ENCODE data around the gene COL25A1.
"Not testable (repeated sequence)": the region's sequence is repeated elsewhere in the genome, so short reads cannot be mapped to it uniquely, and the experiment has no call there.

The COL25A1 gene

GRCh38 chr4:109049926-109050325 lies 252.5 kb downstream of the COL25A1 start:
- DNase-seq (ENCODE audit: low read depth in 3 of 3): no peak

DNA sequence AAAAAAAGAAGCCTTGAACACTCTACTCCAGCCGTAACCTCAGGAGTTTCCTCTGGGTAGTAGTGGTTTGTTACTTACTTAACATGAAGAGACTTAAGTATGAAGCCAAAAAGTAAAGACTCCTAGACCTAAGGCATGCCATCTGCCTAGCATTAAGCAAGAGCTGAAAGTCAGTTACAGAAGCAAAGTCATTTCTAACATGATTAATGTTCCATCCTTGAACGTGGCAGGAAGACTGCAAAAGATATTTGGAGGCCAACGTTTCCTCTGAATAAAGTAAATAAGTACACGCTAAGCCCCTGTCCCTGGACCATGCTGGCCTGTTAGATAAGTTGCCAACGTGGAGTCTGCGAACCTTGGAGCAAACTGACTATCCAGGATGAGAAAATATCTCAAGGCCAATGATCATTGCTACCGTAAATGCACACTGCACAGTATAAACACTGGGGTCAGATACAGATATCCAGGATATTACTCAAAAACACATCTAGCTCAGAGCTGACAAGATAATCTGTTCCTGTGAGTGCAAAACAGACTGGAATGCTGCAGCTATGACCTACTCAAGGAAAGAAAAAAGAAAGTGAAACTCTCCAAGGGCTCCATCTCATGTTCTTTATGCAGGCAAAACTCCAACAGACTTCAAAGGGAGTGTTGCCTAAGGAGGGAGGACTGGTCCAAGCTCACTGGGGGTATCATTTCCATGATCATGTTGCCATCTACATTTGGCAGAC lies 255.8 kb downstream of the COL25A1 start:
- no peak for DNase-seq (ENCODE audit: low read depth in 3 of 3)

GRCh38 chr4:109044431-109044830 lies 258.0 kb downstream of the COL25A1 start:
- no peak for DNase-seq (ENCODE audit: low read depth in 3 of 3)

- no peak for DNase-seq (ENCODE audit: low read depth in 3 of 3)
These were observed 259.2 kb downstream of the COL25A1 start for GRCh38 chr4:109043286-109043685.

- DNase-seq (ENCODE audit: low read depth in 3 of 3): no peak
These were observed 260.7 kb downstream of the COL25A1 start for GRCh38 chr4:109041463-109042360.

GRCh38 chr4:109040441-109040840 lies 262.0 kb downstream of the COL25A1 start:
- DNase-seq (ENCODE audit: low read depth in 3 of 3): no peak

GRCh38 chr4:109037026-109037425 lies 265.4 kb downstream of the COL25A1 start:
- no peak for DNase-seq (ENCODE audit: low read depth in 3 of 3)

DNA sequence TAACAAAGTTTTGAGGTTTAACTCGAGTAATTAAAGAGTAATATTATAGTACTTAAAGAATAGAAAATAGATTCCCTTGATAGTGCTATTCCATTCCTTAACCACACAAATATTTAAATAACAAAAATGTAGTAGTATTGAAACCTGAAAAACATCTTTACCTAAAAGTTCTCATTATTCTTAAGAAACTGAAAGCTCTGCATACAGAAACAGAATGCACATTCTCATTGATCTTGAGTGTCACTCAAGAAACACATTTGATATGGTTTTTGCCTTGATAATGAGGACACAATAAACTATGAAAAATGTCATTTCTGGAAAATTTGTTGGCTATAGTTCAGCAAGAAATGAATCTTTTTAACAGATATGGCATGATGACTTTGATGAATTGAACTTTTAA lies 268.5 kb downstream of the COL25A1 start:
- DNase-seq (ENCODE audit: low read depth in 3 of 3): no peak

DNA sequence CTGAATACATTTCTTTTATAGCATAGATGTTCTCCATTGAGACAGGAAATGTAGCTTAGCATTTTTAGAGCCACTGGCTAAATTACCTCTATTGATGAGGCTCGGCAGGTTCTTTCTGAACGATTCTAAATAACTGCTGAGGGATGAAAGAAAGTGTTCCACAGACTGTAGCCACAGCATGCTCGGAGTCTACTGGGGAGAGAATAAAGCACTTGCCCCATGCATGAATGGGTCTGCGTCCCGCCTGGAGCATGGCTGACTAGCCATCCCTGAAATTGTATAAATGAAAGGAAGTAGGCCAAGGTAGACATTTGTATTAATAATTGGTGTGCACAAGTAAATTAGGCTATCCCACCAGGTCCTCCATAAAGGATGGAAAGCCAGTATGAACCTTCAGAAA lies 269.8 kb downstream of the COL25A1 start:
- DNase-seq (ENCODE audit: low read depth in 3 of 3): no peak

- no peak for DNase-seq (ENCODE audit: low read depth in 3 of 3)
These were observed 272.5 kb downstream of the COL25A1 start for GRCh38 chr4:109029987-109030386.

- no peak for DNase-seq (ENCODE audit: low read depth in 3 of 3)
These were observed 275.4 kb downstream of the COL25A1 start for GRCh38 chr4:109027016-109027500.

DNA sequence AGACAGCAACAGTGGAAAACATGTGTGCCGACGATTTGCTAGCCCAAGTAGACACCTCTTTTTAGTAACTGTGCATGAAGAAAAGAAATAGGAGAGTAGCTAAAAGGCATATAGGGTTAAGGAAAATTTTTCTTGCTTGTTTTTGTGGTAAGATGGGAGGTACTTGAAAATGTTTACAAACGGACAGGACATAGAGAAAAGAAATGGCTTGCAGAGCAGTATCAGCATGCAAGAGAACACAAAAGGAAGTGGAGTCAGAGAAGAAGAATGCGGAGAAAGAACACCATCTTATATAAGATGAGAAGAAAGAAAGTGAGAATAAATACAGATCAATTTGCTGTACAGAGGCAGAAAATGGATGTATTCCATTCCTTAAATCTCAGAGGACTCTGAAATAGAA lies 275.9 kb downstream of the COL25A1 start:
- DNase-seq (ENCODE audit: low read depth in 3 of 3): no peak

- no peak for DNase-seq (ENCODE audit: low read depth in 3 of 3)
These were observed 276.9 kb downstream of the COL25A1 start for GRCh38 chr4:109025471-109026076.

- no peak for DNase-seq (ENCODE audit: low read depth in 3 of 3)
These were observed 279.5 kb downstream of the COL25A1 start for GRCh38 chr4:109022961-109023360.

- DNase-seq (ENCODE audit: low read depth in 3 of 3): not testable (repeated sequence)
These were observed 280.8 kb downstream of the COL25A1 start for GRCh38 chr4:109021630-109022029.

GRCh38 chr4:109020861-109021260 lies 281.6 kb downstream of the COL25A1 start:
- no peak for DNase-seq (ENCODE audit: low read depth in 3 of 3)

GRCh38 chr4:109016200-109016599 lies 286.3 kb downstream of the COL25A1 start:
- no peak for DNase-seq (ENCODE audit: low read depth in 3 of 3)

DNA sequence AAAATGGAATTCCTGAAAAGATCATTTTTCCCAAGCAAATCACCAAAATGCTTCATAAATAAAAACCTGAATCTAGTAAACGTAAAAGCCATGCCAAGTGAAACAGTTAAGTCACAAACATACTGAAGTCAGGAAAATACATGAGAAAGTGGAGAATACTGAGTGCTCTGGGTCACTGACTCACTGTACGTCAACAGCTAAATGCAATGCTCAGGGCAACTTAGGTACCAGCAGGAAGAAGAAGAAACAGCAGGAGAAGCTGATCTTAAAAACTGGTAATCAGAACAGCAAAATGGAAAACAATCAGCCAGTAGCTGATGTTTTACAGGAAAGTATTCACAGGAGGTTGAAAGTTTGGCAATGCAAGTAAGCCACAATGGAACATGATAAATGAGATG lies 287.0 kb downstream of the COL25A1 start:
- no peak for DNase-seq (ENCODE audit: low read depth in 3 of 3)

DNA sequence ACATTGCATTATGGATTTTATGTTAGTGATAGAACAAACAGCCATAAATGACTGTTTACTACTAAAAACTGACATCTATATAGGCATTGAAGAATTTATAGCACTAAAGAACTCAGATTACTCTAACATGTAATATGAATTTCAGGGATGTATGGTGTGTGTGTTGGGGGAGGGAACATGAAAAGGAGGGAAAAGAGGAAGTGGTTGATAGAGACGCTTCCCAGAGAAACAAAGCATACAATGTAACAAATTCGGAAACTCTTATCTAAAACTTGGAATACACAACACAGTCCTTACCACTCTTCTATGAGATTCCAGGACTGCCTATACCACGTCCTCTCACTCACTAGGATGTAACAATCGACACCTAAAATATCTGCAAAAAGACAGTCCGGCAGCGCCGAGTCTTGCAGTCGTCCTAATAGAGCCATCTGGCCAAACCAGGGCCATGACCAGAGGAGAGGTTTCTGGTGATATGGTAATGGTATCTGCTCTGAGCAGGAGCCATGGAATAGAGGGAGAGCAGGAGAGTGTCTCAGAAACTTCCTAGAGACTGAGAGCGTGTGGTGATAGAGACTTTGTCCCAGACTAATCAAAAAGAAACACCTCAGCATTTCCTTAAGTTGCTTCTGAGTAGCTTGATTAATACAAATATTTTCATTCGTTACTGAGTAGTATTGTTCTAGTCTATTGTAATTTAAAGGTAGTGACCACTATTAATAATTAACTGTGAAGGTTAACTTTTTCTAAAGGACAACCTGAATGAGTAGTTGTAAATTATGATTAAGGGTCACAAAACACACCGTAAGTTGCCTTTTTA lies 287.7 kb downstream of the COL25A1 start:
- no peak for DNase-seq (ENCODE audit: low read depth in 3 of 3)

GRCh38 chr4:109012286-109012880 lies 290.1 kb downstream of the COL25A1 start:
- no peak for DNase-seq (ENCODE audit: low read depth in 3 of 3)
